ENCODE measurements around the gene MIS18BP1.

DNA sequence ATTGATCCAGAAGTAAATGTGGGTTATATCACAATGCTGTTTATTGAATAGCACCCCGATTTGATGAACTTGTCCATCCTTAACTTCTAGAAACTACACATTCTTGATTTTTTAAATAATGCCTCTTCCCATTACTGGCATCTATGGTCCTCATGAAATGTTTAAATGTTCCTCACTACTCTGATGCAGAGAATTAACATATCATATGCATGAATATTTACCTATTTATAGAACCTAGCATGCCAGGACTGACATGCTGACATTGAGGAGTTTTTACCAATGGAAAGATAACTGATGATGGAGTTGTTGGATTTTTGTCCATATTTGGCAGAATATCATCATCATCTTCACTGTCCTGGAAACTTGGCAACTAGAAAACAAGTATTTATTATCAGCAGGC, 42.8 kb downstream of the MIS18BP1 start:
- no peak for TF ChIP-seq SPI1 (IDR thresholded peaks at IDR 0.05; ENCODE audit: borderline replicate concordance, insufficient read depth, low read depth, low read length)
- TF ChIP-seq, protein P1, sequence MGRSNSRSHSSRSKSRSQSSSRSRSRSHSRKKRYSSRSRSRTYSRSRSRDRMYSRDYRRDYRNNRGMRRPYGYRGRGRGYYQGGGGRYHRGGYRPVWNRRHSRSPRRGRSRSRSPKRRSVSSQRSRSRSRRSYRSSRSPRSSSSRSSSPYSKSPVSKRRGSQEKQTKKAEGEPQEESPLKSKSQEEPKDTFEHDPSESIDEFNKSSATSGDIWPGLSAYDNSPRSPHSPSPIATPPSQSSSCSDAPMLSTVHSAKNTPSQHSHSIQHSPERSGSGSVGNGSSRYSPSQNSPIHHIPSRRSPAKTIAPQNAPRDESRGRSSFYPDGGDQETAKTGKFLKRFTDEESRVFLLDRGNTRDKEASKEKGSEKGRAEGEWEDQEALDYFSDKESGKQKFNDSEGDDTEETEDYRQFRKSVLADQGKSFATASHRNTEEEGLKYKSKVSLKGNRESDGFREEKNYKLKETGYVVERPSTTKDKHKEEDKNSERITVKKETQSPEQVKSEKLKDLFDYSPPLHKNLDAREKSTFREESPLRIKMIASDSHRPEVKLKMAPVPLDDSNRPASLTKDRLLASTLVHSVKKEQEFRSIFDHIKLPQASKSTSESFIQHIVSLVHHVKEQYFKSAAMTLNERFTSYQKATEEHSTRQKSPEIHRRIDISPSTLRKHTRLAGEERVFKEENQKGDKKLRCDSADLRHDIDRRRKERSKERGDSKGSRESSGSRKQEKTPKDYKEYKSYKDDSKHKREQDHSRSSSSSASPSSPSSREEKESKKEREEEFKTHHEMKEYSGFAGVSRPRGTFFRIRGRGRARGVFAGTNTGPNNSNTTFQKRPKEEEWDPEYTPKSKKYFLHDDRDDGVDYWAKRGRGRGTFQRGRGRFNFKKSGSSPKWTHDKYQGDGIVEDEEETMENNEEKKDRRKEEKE (IDR thresholded peaks at IDR 0.05), result no peak
- TF ChIP-seq, protein P2, sequence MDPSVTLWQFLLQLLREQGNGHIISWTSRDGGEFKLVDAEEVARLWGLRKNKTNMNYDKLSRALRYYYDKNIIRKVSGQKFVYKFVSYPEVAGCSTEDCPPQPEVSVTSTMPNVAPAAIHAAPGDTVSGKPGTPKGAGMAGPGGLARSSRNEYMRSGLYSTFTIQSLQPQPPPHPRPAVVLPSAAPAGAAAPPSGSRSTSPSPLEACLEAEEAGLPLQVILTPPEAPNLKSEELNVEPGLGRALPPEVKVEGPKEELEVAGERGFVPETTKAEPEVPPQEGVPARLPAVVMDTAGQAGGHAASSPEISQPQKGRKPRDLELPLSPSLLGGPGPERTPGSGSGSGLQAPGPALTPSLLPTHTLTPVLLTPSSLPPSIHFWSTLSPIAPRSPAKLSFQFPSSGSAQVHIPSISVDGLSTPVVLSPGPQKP (IDR thresholded peaks at IDR 0.05; ENCODE audit: low read depth, low read length), result no peak
- TF ChIP-seq, protein P3, sequence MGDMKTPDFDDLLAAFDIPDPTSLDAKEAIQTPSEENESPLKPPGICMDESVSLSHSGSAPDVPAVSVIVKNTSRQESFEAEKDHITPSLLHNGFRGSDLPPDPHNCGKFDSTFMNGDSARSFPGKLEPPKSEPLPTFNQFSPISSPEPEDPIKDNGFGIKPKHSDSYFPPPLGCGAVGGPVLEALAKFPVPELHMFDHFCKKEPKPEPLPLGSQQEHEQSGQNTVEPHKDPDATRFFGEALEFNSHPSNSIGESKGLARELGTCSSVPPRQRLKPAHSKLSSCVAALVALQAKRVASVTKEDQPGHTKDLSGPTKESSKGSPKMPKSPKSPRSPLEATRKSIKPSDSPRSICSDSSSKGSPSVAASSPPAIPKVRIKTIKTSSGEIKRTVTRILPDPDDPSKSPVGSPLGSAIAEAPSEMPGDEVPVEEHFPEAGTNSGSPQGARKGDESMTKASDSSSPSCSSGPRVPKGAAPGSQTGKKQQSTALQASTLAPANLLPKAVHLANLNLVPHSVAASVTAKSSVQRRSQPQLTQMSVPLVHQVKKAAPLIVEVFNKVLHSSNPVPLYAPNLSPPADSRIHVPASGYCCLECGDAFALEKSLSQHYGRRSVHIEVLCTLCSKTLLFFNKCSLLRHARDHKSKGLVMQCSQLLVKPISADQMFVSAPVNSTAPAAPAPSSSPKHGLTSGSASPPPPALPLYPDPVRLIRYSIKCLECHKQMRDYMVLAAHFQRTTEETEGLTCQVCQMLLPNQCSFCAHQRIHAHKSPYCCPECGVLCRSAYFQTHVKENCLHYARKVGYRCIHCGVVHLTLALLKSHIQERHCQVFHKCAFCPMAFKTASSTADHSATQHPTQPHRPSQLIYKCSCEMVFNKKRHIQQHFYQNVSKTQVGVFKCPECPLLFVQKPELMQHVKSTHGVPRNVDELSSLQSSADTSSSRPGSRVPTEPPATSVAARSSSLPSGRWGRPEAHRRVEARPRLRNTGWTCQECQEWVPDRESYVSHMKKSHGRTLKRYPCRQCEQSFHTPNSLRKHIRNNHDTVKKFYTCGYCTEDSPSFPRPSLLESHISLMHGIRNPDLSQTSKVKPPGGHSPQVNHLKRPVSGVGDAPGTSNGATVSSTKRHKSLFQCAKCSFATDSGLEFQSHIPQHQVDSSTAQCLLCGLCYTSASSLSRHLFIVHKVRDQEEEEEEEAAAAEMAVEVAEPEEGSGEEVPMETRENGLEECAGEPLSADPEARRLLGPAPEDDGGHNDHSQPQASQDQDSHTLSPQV (IDR thresholded peaks at IDR 0.05), result no peak
- TF ChIP-seq, protein P4, sequence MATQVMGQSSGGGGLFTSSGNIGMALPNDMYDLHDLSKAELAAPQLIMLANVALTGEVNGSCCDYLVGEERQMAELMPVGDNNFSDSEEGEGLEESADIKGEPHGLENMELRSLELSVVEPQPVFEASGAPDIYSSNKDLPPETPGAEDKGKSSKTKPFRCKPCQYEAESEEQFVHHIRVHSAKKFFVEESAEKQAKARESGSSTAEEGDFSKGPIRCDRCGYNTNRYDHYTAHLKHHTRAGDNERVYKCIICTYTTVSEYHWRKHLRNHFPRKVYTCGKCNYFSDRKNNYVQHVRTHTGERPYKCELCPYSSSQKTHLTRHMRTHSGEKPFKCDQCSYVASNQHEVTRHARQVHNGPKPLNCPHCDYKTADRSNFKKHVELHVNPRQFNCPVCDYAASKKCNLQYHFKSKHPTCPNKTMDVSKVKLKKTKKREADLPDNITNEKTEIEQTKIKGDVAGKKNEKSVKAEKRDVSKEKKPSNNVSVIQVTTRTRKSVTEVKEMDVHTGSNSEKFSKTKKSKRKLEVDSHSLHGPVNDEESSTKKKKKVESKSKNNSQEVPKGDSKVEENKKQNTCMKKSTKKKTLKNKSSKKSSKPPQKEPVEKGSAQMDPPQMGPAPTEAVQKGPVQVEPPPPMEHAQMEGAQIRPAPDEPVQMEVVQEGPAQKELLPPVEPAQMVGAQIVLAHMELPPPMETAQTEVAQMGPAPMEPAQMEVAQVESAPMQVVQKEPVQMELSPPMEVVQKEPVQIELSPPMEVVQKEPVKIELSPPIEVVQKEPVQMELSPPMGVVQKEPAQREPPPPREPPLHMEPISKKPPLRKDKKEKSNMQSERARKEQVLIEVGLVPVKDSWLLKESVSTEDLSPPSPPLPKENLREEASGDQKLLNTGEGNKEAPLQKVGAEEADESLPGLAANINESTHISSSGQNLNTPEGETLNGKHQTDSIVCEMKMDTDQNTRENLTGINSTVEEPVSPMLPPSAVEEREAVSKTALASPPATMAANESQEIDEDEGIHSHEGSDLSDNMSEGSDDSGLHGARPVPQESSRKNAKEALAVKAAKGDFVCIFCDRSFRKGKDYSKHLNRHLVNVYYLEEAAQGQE (IDR thresholded peaks at IDR 0.05; ENCODE audit: low read depth, low read length), result no peak
